Stimulated activated naive B cell treated with anti-CD40 and anti-IgM and Interleukin-4, amounts not matched to agents 10 μg/mL and 1 μg/mL and 100 μg/mL, for 72 hours (primary cell): ENCODE results near the gene DUSP10.

Experiments
- ATAC-seq, 2 donors: fragments of 150-1000 bp; cut with Tn5 transposase; replicated peaks; 2 replicates each; pipeline ENCODE4 v1.10.0; 2021; ENCODE audit warnings: moderate library complexity in 1 of 2
- DNase-seq: peaks from one replicate; pipeline ENCODE4 v3.0.0; 2021
- H3K27ac Mint-ChIP-seq: one replicate; pipeline ENCODE4 v1.8.0; 2022; ENCODE audit warnings: mild to moderate bottlenecking, mixed read lengths
- H3K27me3 Mint-ChIP-seq, 2 donors: one replicate each; pipeline ENCODE4 v1.8.0; 2022; ENCODE audit warnings: mixed read lengths in 2 of 2
- H3K36me3 Mint-ChIP-seq, 2 donors: one replicate each; pipeline ENCODE4 v1.8.0; 2022; ENCODE audit warnings: mixed read lengths in 2 of 2, mild to moderate bottlenecking in 1 of 2
- H3K4me1 Mint-ChIP-seq, 2 donors: one replicate each; pipeline ENCODE4 v1.8.0; 2022; ENCODE audit warnings: mixed read lengths in 2 of 2, mild to moderate bottlenecking in 1 of 2
- H3K4me3 Mint-ChIP-seq, 2 donors: one replicate each; pipeline ENCODE4 v1.8.0; 2022; ENCODE audit warnings: mild to moderate bottlenecking in 2 of 2, mixed read lengths in 2 of 2, moderate library complexity in 1 of 2
- H3K9me3 Mint-ChIP-seq, 2 donors: one replicate each; pipeline ENCODE4 v1.8.0; 2022; ENCODE audit warnings: mixed read lengths in 2 of 2, mild to moderate bottlenecking in 1 of 2

DUSP10 gene

GRCh38 chr1:221719987-221720386, 21.9 kb downstream of the DUSP10 start:
- peaks cover 75 to 93% of the 10 kb centered on the region in 2 donors for H3K36me3 Mint-ChIP-seq
- DNase-seq (no peak), ATAC-seq (no peak)
- no peak overlapping the region for H3K27ac Mint-ChIP-seq
- H3K4me1 Mint-ChIP-seq: peaks cover 44 to 75% of the 10 kb centered on the region in 2 donors
- H3K4me3 Mint-ChIP-seq: no peak overlapping the region
- no peaks in the 10 kb centered on the region for H3K27me3 Mint-ChIP-seq
- H3K9me3 Mint-ChIP-seq: peaks cover 6 to 9% of the 10 kb centered on the region in 2 donors

- ATAC-seq (no peak), DNase-seq (no peak)
- Mint-ChIP-seq H3K9me3 (peaks cover 5 to 8% of the 10 kb centered on the region in 2 donors), H3K27me3 (no peaks in the 10 kb centered on the region), H3K4me3 (no peak overlapping the region), H3K36me3 (peaks cover 77 to 94% of the 10 kb centered on the region in 2 donors), H3K4me1 (peaks cover 47 to 79% of the 10 kb centered on the region in 2 donors), H3K27ac (no peak overlapping the region)
These were observed 22.7 kb downstream of the DUSP10 start for GRCh38 chr1:221719278-221719597.

DNA sequence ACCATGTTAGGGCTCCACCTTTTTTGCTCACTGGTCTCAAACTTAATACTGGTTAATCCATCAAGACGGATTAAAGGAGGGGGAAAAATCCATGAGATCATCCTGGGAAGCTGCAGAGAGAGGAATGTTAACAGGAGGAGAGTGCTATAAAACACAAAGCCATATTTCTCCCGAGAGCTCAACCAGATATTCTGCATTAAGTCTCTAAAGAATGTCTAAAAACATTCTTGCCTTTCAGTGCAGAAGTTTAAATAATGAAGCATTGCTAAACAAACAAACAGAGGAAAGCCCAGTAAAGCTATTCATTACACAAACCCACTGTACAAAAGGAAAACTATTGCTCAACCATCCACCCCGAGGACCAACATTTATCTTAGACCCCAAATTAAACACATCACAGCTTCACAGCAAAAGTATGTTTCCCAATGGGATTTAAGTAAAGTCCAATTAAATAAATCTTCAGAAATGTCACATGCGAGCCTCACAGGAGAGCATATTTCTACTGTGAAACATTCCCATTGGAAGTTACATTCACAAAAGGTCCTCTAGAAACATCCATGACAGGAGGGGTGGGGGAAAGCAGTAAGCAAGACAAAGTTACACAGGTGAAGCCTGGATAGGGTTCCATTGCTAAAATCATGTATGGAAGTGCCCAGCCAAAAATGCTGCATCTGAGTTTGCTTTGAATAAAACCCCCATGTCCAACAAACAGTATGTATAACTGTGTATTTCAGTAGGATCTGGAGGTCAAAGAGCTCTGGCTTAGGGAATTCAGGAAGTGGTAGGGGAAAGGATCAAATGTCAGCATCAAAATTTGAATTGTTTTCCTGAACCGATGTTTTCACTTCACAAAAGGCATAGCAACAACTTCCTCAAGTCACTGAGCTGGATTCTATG, 23.3 kb downstream of the DUSP10 start:
- Mint-ChIP-seq H3K27ac (no peak overlapping the region), H3K4me3 (no peak overlapping the region), H3K4me1 (peaks cover 49 to 84% of the 10 kb centered on the region in 2 donors), H3K36me3 (peaks cover 74 to 91% of the 10 kb centered on the region in 2 donors), H3K27me3 (no peaks in the 10 kb centered on the region), H3K9me3 (peaks cover 0 to 7% of the 10 kb centered on the region in 2 donors)
- no peak for ATAC-seq
- no peak for DNase-seq

GRCh38 chr1:221717485-221717853, 24.4 kb downstream of the DUSP10 start:
- no peak for DNase-seq
- H3K27me3 Mint-ChIP-seq: no peaks in the 10 kb centered on the region
- peaks cover 0 to 7% of the 10 kb centered on the region in 2 donors for H3K9me3 Mint-ChIP-seq
- H3K27ac Mint-ChIP-seq: no peak overlapping the region
- H3K4me3 Mint-ChIP-seq: no peak overlapping the region
- peaks cover 67 to 84% of the 10 kb centered on the region in 2 donors for H3K36me3 Mint-ChIP-seq
- H3K4me1 Mint-ChIP-seq: peaks cover 55 to 87% of the 10 kb centered on the region in 2 donors
- no peak for ATAC-seq

GRCh38 chr1:221716713-221717484, 25.0 kb downstream of the DUSP10 start:
- no peaks in the 10 kb centered on the region for H3K27me3 Mint-ChIP-seq
- no peak for ATAC-seq
- H3K4me3 Mint-ChIP-seq: no peak overlapping the region
- peaks cover 0 to 7% of the 10 kb centered on the region in 2 donors for H3K9me3 Mint-ChIP-seq
- no peak overlapping the region for H3K27ac Mint-ChIP-seq
- H3K4me1 Mint-ChIP-seq: peaks cover 55 to 86% of the 10 kb centered on the region in 2 donors
- H3K36me3 Mint-ChIP-seq: peaks cover 62 to 82% of the 10 kb centered on the region in 2 donors
- no peak for DNase-seq

DNA sequence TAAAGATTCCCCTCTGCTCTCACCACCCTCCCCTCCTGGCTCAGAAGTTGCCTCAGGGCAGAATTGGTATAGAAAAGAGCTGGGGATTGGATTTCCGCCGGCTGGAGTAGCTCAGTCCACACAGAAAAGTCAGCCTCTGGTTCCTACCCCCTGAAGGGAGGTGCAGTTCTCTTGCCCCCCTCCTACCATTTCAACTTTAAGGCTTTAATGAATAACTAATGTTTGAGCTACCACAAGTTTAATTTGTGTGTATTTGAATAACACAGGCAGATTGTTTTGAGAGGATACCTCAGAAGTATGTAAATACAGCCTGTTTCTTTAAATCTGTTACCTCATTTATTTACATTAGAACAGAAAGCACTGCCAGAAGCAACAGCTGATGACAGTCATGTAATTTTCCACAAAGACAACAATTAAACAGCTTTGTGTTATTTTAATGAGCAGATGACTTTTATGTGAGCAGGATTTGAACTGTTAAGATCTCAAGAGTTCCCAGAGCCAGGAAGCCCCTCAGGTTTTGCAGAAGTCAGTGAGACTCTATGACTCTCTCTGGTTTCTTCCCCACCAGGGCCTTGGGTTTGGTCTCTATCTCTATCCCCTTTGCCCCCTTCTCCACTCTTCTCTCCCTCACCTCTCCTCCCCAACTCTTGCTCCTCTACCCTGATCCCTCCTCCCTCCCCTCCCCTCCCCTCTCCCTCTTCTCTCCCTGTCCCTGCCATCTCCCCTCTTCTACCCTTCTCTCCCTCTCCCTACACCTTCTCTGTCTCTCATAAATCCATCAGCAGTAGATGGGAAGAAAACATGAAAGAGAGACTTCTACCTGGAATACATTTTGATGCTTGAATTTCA, 26.3 kb downstream of the DUSP10 start:
- DNase-seq: no peak
- peaks cover 58 to 80% of the 10 kb centered on the region in 2 donors for H3K36me3 Mint-ChIP-seq
- peak overlapping the region; percentile 68 for H3K27ac Mint-ChIP-seq
- no peaks in the 10 kb centered on the region for H3K27me3 Mint-ChIP-seq
- H3K4me1 Mint-ChIP-seq: peaks cover 55 to 83% of the 10 kb centered on the region in 2 donors
- ATAC-seq: no peak
- H3K4me3 Mint-ChIP-seq: peak overlapping the region; percentile 17 to 50
- H3K9me3 Mint-ChIP-seq: peaks cover 0 to 7% of the 10 kb centered on the region in 2 donors

DNA sequence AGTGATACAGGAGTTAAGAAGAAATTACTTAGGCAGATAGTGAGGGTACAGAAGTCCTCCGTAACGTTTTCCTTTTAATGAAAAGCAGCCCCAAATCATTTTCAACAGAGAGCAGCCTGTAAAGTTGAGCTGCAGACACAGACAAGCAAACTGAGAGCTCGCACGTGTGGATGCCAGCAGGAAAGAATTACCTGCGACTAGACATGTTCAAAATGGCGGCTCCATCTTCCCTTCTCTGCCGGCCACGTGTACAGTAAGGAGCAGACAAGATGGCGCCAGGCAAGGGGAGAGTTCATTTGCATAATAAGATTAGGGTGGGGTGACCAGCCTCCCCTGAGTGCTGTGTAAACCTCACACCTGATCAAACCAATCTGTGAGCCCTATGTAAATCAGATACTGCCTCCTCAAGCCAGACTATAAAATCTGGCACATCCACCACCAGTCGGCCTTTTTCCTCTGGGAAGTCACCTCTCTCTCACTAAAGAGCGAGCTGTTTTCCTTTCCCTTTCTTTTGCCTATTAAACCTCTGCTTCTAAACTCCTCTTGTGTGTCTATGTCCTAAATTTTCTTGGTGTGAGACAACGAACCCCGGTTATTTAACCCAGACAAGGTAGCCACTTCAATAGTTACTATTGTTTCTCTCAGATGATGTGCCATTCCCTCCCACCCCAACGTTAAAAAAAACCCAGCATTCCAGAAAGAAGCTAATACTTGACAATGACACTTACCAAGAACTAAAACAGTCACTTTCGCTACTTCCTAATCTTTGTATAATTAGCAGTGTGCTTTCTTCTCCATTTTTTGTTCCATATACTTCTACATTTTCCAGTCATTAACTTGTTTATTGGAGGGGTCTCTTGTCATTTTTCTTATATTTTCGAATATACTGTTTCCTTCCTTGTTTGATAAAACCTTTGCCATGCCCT, 27.4 kb downstream of the DUSP10 start:
- Mint-ChIP-seq H3K36me3 (peaks cover 51 to 71% of the 10 kb centered on the region in 2 donors), H3K27ac (peak overlapping the region; percentile 32), H3K4me3 (no peak overlapping the region), H3K4me1 (peaks cover 52 to 80% of the 10 kb centered on the region in 2 donors), H3K9me3 (peaks cover 0 to 7% of the 10 kb centered on the region in 2 donors), H3K27me3 (no peaks in the 10 kb centered on the region)
- ATAC-seq (no peak), DNase-seq (no peak)

DNA sequence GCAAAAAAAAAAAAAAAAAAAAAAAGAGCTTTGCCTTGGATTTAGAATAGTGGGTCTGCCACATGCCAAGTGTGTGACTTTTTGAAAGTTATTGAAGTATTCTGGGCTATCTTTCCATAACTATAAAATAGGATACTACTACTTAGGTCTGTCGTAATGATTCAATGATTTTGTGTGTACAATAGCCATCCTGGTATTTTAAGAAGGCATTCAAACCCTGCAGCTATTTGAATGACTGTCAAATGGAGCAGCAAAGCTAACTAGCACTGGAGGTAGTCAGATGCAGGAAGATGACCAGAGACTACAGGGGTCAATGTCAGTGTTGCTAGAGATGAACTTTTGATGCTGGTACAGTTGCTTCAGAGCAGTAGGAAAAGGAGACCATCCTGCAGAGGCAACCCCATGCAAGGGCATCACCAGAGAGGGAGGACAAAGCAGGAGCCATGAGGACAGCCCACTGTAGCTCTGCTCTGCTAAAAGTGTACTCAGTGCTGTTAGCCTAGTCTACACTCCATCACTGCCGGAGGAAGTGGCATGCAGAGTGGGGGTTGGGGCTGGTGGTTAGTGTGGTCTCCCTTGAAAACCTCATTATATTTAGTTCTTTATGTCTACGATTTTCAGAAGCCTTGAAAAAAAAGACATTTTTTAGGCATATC, 29.0 kb downstream of the DUSP10 start:
- Mint-ChIP-seq H3K4me3 (peak overlapping the region; percentile 60 to 67), H3K36me3 (peaks cover 45 to 67% of the 10 kb centered on the region in 2 donors), H3K27ac (peak overlapping the region; percentile 86), H3K27me3 (no peaks in the 10 kb centered on the region), H3K9me3 (peaks cover 0 to 7% of the 10 kb centered on the region in 2 donors), H3K4me1 (peaks cover 58 to 83% of the 10 kb centered on the region in 2 donors)
- DNase-seq (peak; percentile 20), ATAC-seq (peak; percentile 59 to 77)

DNA sequence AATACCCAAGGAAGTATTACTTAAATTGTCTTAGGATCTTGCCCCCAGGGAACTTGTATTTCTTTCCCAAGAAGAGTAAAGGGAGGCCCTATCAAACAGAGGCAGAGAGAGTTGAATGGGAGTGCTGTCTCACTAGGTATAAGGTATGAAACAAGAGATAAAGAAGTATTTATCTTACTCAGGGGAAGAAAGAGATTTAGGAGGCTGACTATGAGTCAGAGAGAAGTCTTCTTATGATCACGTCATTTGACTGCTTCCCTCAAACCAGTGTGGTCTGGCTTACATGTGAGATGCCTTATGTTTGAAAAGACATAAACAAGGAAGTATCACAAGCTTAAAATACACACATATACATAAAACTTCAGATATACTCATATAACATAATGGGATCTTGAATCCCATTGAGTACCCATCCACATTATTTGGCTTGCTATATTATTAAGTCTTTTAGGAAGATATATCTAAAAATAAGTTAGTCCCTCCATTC, 29.6 kb downstream of the DUSP10 start:
- H3K9me3 Mint-ChIP-seq: peaks cover 0 to 7% of the 10 kb centered on the region in 2 donors
- no peak for DNase-seq
- peak overlapping the region in 1 of 2 donors; percentile 41 for H3K4me3 Mint-ChIP-seq
- ATAC-seq: peak; percentile 73 to 76
- peaks cover 57 to 83% of the 10 kb centered on the region in 2 donors for H3K4me1 Mint-ChIP-seq
- H3K27me3 Mint-ChIP-seq: no peaks in the 10 kb centered on the region
- peaks cover 46 to 63% of the 10 kb centered on the region in 2 donors for H3K36me3 Mint-ChIP-seq
- H3K27ac Mint-ChIP-seq: peak overlapping the region; percentile 88

GRCh38 chr1:221711656-221712055, 30.2 kb downstream of the DUSP10 start:
- Mint-ChIP-seq H3K9me3 (peaks cover 0 to 7% of the 10 kb centered on the region in 2 donors), H3K27ac (peak overlapping the region; percentile 68), H3K4me3 (no peak overlapping the region), H3K27me3 (no peaks in the 10 kb centered on the region), H3K36me3 (peaks cover 42 to 57% of the 10 kb centered on the region in 2 donors), H3K4me1 (peaks cover 52 to 77% of the 10 kb centered on the region in 2 donors)
- ATAC-seq (no peak), DNase-seq (no peak)

GRCh38 chr1:221711063-221711577, 30.8 kb downstream of the DUSP10 start:
- H3K27ac Mint-ChIP-seq: peak overlapping the region; percentile 68
- no peaks in the 10 kb centered on the region for H3K27me3 Mint-ChIP-seq
- H3K4me1 Mint-ChIP-seq: peaks cover 50 to 72% of the 10 kb centered on the region in 2 donors
- no peak overlapping the region for H3K4me3 Mint-ChIP-seq
- DNase-seq: no peak
- H3K9me3 Mint-ChIP-seq: peaks cover 0 to 7% of the 10 kb centered on the region in 2 donors
- no peak for ATAC-seq
- peaks cover 40 to 54% of the 10 kb centered on the region in 2 donors for H3K36me3 Mint-ChIP-seq

DNA sequence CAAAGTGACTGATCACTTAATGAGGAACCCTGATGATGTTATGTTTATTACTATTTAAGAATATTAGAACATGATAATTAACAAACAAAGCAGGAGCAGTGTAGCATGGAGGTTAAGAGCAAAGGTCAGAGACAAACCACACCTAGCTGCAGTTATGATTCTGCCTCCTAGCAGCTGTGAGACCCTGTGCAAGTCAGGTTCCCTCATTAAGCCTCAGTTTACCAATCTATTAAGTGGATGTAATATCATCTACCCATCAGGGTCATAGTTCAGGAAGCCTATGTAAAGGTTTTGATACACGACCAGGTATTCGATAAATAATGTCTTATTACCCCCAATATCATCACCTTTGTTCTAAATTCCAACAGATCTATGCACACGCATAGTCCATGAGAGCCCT, 32.0 kb downstream of the DUSP10 start:
- Mint-ChIP-seq H3K36me3 (peaks cover 37 to 52% of the 10 kb centered on the region in 2 donors), H3K27ac (peak overlapping the region; percentile 91), H3K27me3 (no peaks in the 10 kb centered on the region), H3K4me3 (no peak overlapping the region), H3K4me1 (peaks cover 45 to 59% of the 10 kb centered on the region in 2 donors), H3K9me3 (peaks cover 0 to 7% of the 10 kb centered on the region in 2 donors)
- no peak for ATAC-seq
- DNase-seq: no peak
